ENCODE measurements around the gene ENOX1. TPM values are rescaled to one million over a fixed set of nuclear protein-coding genes. Genes with fewer than 3 reads are reported as not detected.

The ENOX1 gene
- total RNA-seq, 2 donors from 2014 or later = 1.3 to 2.4 TPM

- no peak for TF ChIP-seq CTCF (IDR thresholded peaks at IDR 0.05)
- H3K27ac ChIP-seq = no peak overlapping the region
These were observed 466.9 kb downstream of the ENOX1 start for GRCh38 chr13:43319617-43320444.

GRCh38 chr13:43316946-43317353 lies 469.8 kb downstream of the ENOX1 start:
- Histone ChIP-seq H3K9me3 (no peaks in the 10 kb centered on the region), H3K4me1 (peaks cover 0 to 12% of the 10 kb centered on the region in 2 donors), H3K27me3 (no peaks in the 10 kb centered on the region), H3K36me3 (no peaks in the 10 kb centered on the region), H3K4me3 (peak overlapping the region in 1 of 2 donors; percentile 17), H3K27ac (no peak overlapping the region)
- no peak for TF ChIP-seq CTCF (IDR thresholded peaks at IDR 0.05)
- DNase-seq (ENCODE audit: low spot score) = peak; percentile 63

More at GRCh38 chr13:43319617-43320444, 466.9 kb downstream of the ENOX1 start:
- H3K4me3 ChIP-seq = no peak overlapping the region
- peaks cover 0 to 12% of the 10 kb centered on the region in 2 donors for H3K4me1 ChIP-seq
- H3K27me3 ChIP-seq = no peaks in the 10 kb centered on the region
- H3K9me3 ChIP-seq = no peaks in the 10 kb centered on the region
- no peak for DNase-seq (ENCODE audit: low spot score)
- no peaks in the 10 kb centered on the region for H3K36me3 ChIP-seq

- H3K4me3 ChIP-seq = no peak overlapping the region
- H3K4me1 ChIP-seq = peaks cover 0 to 12% of the 10 kb centered on the region in 2 donors
- DNase-seq (ENCODE audit: low spot score) = no peak
- no peak for TF ChIP-seq CTCF (IDR thresholded peaks at IDR 0.05)
- no peaks in the 10 kb centered on the region for H3K27me3 ChIP-seq
- H3K9me3 ChIP-seq = no peaks in the 10 kb centered on the region
- H3K27ac ChIP-seq = no peak overlapping the region
- no peaks in the 10 kb centered on the region for H3K36me3 ChIP-seq
These were observed 470.5 kb downstream of the ENOX1 start for GRCh38 chr13:43316281-43316680.

GRCh38 chr13:43315522-43315921 lies 471.2 kb downstream of the ENOX1 start:
- Histone ChIP-seq H3K9me3 (no peaks in the 10 kb centered on the region), H3K27ac (no peak overlapping the region), H3K4me1 (peaks cover 0 to 12% of the 10 kb centered on the region in 2 donors), H3K27me3 (no peaks in the 10 kb centered on the region), H3K4me3 (no peak overlapping the region), H3K36me3 (no peaks in the 10 kb centered on the region)
- no peak for DNase-seq (ENCODE audit: low spot score)
- TF ChIP-seq CTCF (IDR thresholded peaks at IDR 0.05) = no peak

- Histone ChIP-seq H3K27me3 (no peaks in the 10 kb centered on the region), H3K36me3 (no peaks in the 10 kb centered on the region), H3K9me3 (no peaks in the 10 kb centered on the region), H3K4me3 (no peak overlapping the region), H3K27ac (no peak overlapping the region), H3K4me1 (peaks cover 0 to 14% of the 10 kb centered on the region in 2 donors)
- TF ChIP-seq CTCF (IDR thresholded peaks at IDR 0.05) = no peak
- DNase-seq (ENCODE audit: low spot score) = no peak
These were observed 477.5 kb downstream of the ENOX1 start for GRCh38 chr13:43309311-43309710.
